Fibroblast of peridontal ligament (primary cell): ENCODE results near the gene SLC4A5.
A peak's percentile ranks its signal among the peaks of the same experiment; 100 is the strongest.

Source experiments
- DNase-seq: peaks from one replicate; pipeline ENCODE4 v3.0.0-alpha.2; 2010; ENCODE audit errors: extremely low read depth

SLC4A5 gene

GRCh38 chr2:74343316-74343715 is at the start of gene SLC4A5:
Gene SLC4A5, minus strand, starts transcription at chr2:74343416. Its CDS starts 28,393 bp downstream, at chr2:74315023.
- DNase-seq: no peak

GRCh38 chr2:74392449-74392743 is 49.2 kb upstream of the SLC4A5 start:
- DNase-seq: no peak

GRCh38 chr2:74391580-74392448 is 48.6 kb upstream of the SLC4A5 start:
- DNase-seq: peak; percentile 90

GRCh38 chr2:74391209-74391579 is 48.0 kb upstream of the SLC4A5 start:
- DNase-seq: peak; percentile 35

GRCh38 chr2:74390606-74391005 is 47.4 kb upstream of the SLC4A5 start:
- DNase-seq: no peak

GRCh38 chr2:74387346-74387745 is 44.1 kb upstream of the SLC4A5 start:
- DNase-seq: peak; percentile 59

GRCh38 chr2:74385396-74385795 is 42.2 kb upstream of the SLC4A5 start:
- peak; percentile 27 for DNase-seq

GRCh38 chr2:74384051-74384450 is 40.8 kb upstream of the SLC4A5 start:
- DNase-seq: peak; percentile 31

- DNase-seq: peak; percentile 66
Measured at GRCh38 chr2:74383254-74383653, 40.0 kb upstream of the SLC4A5 start.

GRCh38 chr2:74381751-74382150 is 38.5 kb upstream of the SLC4A5 start:
- no peak for DNase-seq

GRCh38 chr2:74379851-74380789 is 36.9 kb upstream of the SLC4A5 start, which contains the start of gene DCTN1:
Gene DCTN1, minus strand, starts transcription at chr2:74380311. Its CDS starts 274 bp downstream, at chr2:74380037.
- peak; percentile 66 for DNase-seq

GRCh38 chr2:74378007-74378406 is 34.8 kb upstream of the SLC4A5 start:
- no peak for DNase-seq

GRCh38 chr2:74375838-74376237 is 32.6 kb upstream of the SLC4A5 start:
- no peak for DNase-seq

GRCh38 chr2:74374509-74375205 is 31.4 kb upstream of the SLC4A5 start:
- peak; percentile 79 for DNase-seq

GRCh38 chr2:74373985-74374384 is 30.8 kb upstream of the SLC4A5 start:
- no peak for DNase-seq

GRCh38 chr2:74373221-74373676 is 30.0 kb upstream of the SLC4A5 start:
- DNase-seq: peak; percentile 49

- no peak for DNase-seq
Measured at GRCh38 chr2:74372674-74373073, 29.5 kb upstream of the SLC4A5 start.

- DNase-seq: no peak
Measured at GRCh38 chr2:74371421-74371820, 28.2 kb upstream of the SLC4A5 start.

GRCh38 chr2:74369976-74370375 is 26.8 kb upstream of the SLC4A5 start:
- no peak for DNase-seq

- DNase-seq: no peak
Measured at GRCh38 chr2:74368499-74368898, 25.3 kb upstream of the SLC4A5 start.

- DNase-seq: no peak
Measured at GRCh38 chr2:74367789-74368188, 24.6 kb upstream of the SLC4A5 start.

GRCh38 chr2:74366036-74366435 is 22.8 kb upstream of the SLC4A5 start:
- no peak for DNase-seq
